Psoas muscle (tissue), 8 donors: ENCODE measurements around the gene PSMD14. TPM values are rescaled to one million over a fixed set of nuclear protein-coding genes. Genes with fewer than 3 reads are reported as not detected.

Experiments
- ATAC-seq, 4 donors: fragments of 200-7000 bp; cut with Tn5 transposase; one replicate each; pipeline ENCODE4 v1.9.1; 2020; ENCODE audit warnings: moderate library complexity in 3 of 4, mild to moderate bottlenecking in 2 of 4
- DNase-seq, 2 donors: peaks; one replicate each; pipeline ENCODE4 v3.0.0-alpha.2; 2020
- H3K27ac ChIP-seq: fragments of 200-600 bp; one replicate; pipeline ENCODE4 v1.8.0; 2022
- H3K27me3 ChIP-seq, 3 donors: fragments of 200-600 bp in 1 of 3; one replicate each; pipeline versions ENCODE4 v1.6.1 to v1.8.0; 2013 to 2022; ENCODE audit warnings: low read length in 2 of 3, mild to moderate bottlenecking in 2 of 3, moderate library complexity in 1 of 3; ENCODE audit not compliant: insufficient read depth in 3 of 3
- H3K36me3 ChIP-seq, 2 donors: fragments of 200-600 bp in 1 of 2; one replicate each; pipeline versions ENCODE4 v1.6.1 to v1.8.0; 2013 to 2022; ENCODE audit warnings: low read depth in 1 of 2, mild to moderate bottlenecking in 1 of 2, moderate library complexity in 1 of 2; ENCODE audit not compliant: insufficient read depth in 1 of 2
- H3K4me1 ChIP-seq: fragments of 200-600 bp; one replicate; pipeline ENCODE4 v1.8.0; 2022
- H3K4me3 ChIP-seq: fragments of 200-600 bp; one replicate; pipeline ENCODE4 v1.8.0; 2022; ENCODE audit warnings: mild to moderate bottlenecking
- H3K9me3 ChIP-seq: fragments of 200-600 bp; one replicate; pipeline ENCODE4 v1.8.0; 2022
- CTCF ChIP-seq: fragments of 200-600 bp; IDR thresholded peaks from one replicate; pipeline ENCODE4 v1.8.0; 2022; ENCODE audit warnings: antibody characterized with exemption
- WGBS, 3 donors: extraction: QIAGEN DNeasy Blood & Tissue Kit; methylation state at CpG; one replicate each; pipeline versions ENCODE4 v1.1.6 to v1.1.7; 2013; 5-methylcytosine and 5-hydroxymethylcytosine counted together
- intact Hi-C, 2 donors: fragments of 100-400 bp; cut with DNase I; formaldehyde crosslinking; loops; one replicate each; pipeline versions ENCODE4 v1.11.0 to v1.14.2; 2022
- polyA plus RNA-seq, 3 donors: library from polyadenylated mRNA; stranded (reverse); fragments of 200-250 nt; gene quantifications; one replicate each; pipeline ENCODE4 v1.2.3, GENCODE V29; 2013
- total RNA-seq, 4 donors: library from RNA; stranded (reverse); fragmentation: NEBNext Ultra II Directional in 2 of 4; extraction: Animal tissue kit (Norgen Biotek cat#: 25700) in 2 of 4; gene quantifications; one replicate each; pipeline versions ENCODE4 v1.2.1 to v1.2.4, GENCODE V29; 2021 to 2023
- donor health status: healthy with polysubstance abuse.
- donor health status: DM: no; HTN: no; CAD: no; lungs with moderate emphysema.
- donor health status: Bipolar disorder and iron deficiency.
- donor health status: healthy.
- donor health status: DM: yes; HTN: yes; CAD: no.
- donor health status: DM: no; HTN: no; CAD: no.
- donor health status: DM: no; HTN: no; CAD: no.
- donor health status: DM: yes; HTN: yes; CAD: no.

PSMD14 gene
- total and polyA plus RNA-seq, 7 donors = 51.2 to 372 (median 109) TPM

GRCh38 chr2:161426455-161426921 is 118.3 kb downstream of the PSMD14 start:
- peaks cover 11 to 88% (median 44%) of the 10 kb centered on the region in 3 donors for H3K27me3 ChIP-seq
- intact Hi-C loops = no loop called here
- no peaks in the 10 kb centered on the region for H3K9me3 ChIP-seq
- DNase-seq = no peak
- WGBS, 3 donors = 17 to 20% (median 18%) methylated on average over 13 of the region's 13 CpGs
- peak overlapping the region; percentile 39 for H3K4me3 ChIP-seq
- no peaks in the 10 kb centered on the region for H3K36me3 ChIP-seq
- H3K4me1 ChIP-seq = no peaks in the 10 kb centered on the region
- TF ChIP-seq CTCF = no peak
- H3K27ac ChIP-seq = no peak overlapping the region
- ATAC-seq = no peak

GRCh38 chr2:161426922-161427663 is 118.9 kb downstream of the PSMD14 start:
- 3 to 4% (median 4%) methylated on average over 53 to 54 of the region's 54 CpGs for WGBS, 3 donors
- peak overlapping the region; percentile 39 for H3K4me3 ChIP-seq
- DNase-seq (no peak), ATAC-seq (no peak)
- H3K36me3 ChIP-seq = no peaks in the 10 kb centered on the region
- intact Hi-C loops = no loop called here
- no peak overlapping the region for H3K27ac ChIP-seq
- H3K9me3 ChIP-seq = no peaks in the 10 kb centered on the region
- TF ChIP-seq CTCF = peak; percentile 20
- no peaks in the 10 kb centered on the region for H3K4me1 ChIP-seq
- H3K27me3 ChIP-seq = peaks cover 14 to 88% (median 41%) of the 10 kb centered on the region in 3 donors

- Histone ChIP-seq H3K27me3 (peaks cover 14 to 88% (median 39%) of the 10 kb centered on the region in 3 donors), H3K4me3 (peak overlapping the region; percentile 39), H3K27ac (no peak overlapping the region), H3K4me1 (no peaks in the 10 kb centered on the region), H3K9me3 (no peaks in the 10 kb centered on the region), H3K36me3 (no peaks in the 10 kb centered on the region)
- DNase-seq = peak in 1 of 2 donors; percentile 50
- ATAC-seq = no peak
- WGBS, 3 donors = 38 to 47% (median 46%) methylated on average over 60 to 64 of the region's 64 CpGs
- intact Hi-C loops = no loop called here
- TF ChIP-seq CTCF = no peak
Measured at GRCh38 chr2:161427664-161428587, 119.7 kb downstream of the PSMD14 start.

GRCh38 chr2:161430386-161430785 is 122.2 kb downstream of the PSMD14 start:
- Histone ChIP-seq H3K4me3 (no peak overlapping the region), H3K4me1 (no peaks in the 10 kb centered on the region), H3K27ac (no peak overlapping the region), H3K36me3 (no peaks in the 10 kb centered on the region), H3K27me3 (peaks cover 13 to 64% (median 22%) of the 10 kb centered on the region in 3 donors), H3K9me3 (peaks cover 4% of the 10 kb centered on the region)
- intact Hi-C loops = no loop called here
- no peak for TF ChIP-seq CTCF
- ATAC-seq = no peak
- WGBS, 3 donors = 66 to 79% (median 71%) methylated on average over 2 of the region's 2 CpGs
- DNase-seq = no peak
